Stimulated activated CD8-positive, alpha-beta memory T cell treated with anti-CD3 and anti-CD28 coated beads, Interleukin-7, amount 100 ng/mL, for 48 hours (primary cell): Measurements from ENCODE around the gene DNASE1.

Source experiments
- DNase-seq, 2 donors: peaks; one replicate each; pipeline ENCODE4 v3.0.0-alpha.2; 2020; ENCODE audit warnings: low read depth in 1 of 2; ENCODE audit errors: extremely low read depth in 1 of 2

Gene DNASE1

DNA sequence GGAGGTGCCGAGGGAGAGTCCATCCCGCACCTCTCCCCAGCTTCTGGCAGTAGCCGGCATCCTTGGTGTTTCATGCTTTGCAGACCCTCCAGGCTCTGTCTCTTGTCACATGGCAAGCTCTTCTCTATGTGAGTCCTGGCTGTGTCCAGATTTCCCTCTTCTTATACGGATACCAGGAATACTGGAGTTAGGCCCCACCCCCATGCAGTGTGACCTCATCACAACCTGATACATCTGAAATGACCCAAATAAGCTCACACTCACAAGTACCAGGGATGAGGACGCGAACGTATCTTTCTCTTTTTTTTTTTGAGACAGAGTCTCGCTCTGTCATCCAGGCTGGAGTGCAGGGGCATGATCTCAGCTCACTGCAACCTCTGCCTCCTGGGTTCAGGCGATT, 39.6 kb downstream of the DNASE1 start:
- DNase-seq = no peak

DNA sequence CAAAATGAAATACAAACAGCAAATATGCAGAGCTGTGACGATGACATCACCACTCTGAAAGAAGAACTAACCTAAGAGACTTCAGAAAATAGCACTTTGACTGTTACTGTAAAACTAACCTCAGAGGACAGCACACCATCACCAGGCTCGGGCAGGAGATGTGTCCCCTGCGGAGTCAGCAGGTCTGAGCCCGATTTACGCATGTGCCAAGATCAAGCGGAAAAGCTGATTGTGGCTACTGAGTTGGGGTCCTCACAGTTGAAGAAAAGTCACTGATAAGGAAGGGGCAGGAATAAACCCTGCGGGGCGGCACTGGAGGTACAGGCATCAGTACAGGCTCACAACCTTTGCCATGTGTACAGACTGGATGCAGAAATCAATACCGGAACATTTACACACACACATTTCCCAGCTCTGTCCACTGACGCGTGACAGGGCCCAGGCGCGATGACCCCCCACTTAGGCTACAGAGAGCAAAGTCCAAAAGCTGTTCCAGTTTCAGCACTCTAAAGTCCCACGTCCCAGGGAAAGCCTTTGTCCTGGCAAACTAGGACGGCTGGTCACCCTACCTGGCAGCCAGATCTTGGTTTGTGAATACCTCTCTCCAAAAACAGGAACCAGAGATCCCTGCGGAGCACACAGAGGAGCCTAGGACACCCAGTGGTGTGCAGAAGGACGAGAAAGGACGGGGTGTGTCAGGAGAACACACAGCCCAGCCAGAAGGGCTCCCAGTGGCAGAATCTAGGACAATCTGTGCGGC, 41.3 kb downstream of the DNASE1 start:
- no peak for DNase-seq

DNA sequence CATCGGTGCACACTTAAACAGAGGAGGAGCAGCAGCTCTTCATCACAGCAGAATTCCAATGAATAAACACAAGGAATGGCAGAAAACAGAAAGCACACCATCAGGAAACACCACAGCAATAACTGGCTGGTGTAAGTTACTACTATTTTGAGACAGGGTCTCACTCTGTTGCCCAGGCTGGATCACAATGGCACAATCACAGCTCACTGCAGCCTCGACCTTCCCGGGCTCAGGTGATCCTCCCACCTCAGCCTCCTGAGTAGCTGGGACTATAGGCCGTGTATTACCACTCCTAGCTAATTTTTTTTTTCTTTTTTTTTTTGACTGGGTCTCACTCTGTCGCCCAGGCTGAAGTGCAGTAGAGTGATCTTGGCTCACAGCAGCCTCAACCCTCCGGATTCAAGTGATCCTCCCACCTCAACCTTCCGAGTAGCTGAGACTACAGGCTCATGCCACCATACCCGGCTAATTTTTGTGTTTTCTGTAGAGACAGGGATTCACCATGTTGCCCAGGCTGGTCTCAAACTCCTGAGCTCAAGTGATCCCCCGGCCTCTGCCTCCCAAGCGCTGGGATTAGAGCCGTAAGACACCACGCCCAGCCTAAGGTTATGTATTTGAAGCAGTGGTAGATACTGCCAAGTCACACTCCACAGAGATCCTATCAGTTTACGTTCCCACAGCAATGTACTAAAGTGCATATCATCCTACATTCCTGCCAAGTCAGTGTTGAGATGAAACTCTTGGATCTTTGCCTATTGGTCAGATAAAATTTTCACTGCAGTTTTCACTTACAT, 42.1 kb downstream of the DNASE1 start:
- no peak for DNase-seq

DNA sequence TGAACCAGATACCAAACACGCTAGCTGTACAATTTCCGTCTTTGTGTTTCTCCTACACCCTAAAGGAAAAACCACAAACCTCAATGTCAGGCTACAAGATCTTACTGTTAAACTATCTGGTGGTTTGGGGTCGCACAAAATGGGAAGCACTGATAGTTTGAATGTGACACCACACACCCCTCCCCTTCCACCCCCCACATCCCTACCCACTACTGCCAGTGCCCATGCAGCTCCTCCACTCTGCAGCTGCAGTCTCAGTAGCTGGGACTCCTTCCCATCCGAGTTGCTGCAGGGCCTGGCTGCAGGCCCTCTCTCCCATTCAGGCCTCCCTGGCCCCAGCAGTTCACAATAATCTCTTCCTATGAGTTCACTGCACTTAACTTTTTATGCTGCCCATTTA, 44.5 kb downstream of the DNASE1 start:
- DNase-seq = no peak

DNA sequence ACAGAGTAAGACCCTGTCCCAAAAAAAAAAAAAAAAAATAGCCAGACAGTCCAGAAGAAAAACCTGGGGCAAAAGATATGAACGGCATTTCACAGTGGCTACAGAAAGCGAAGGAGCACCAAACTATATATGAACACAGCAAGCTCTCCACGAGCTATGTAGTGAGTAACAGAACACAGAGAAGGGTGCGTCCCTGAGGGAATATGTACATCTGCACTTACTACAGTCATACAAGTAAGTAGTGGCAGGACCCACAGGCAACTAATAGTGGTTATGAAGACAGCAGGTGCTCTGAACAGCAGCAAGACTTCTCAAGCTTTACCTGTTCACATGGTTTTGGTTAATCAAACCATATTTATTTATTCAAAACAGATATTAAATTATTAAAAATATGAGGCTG, 47.0 kb downstream of the DNASE1 start:
- DNase-seq = no peak

DNA sequence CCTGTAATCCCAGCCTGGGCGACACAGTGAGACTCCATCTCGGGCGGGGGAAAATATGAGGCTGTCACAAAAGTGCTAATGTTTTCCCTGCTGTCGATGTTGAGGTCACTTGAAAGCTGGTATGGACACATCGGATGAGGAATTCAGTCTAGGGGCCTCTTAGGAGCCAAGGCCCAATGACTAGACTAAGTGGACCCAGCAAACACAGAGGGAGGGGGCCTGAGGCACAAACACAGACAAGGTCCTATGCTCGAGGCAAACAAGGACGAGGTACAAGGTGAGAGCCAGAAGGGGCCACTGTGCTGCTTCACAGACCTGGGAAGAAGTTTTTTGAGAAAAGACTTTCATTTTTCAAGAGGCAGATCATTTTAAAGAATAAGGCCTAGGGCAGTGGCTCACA, 47.6 kb downstream of the DNASE1 start:
- DNase-seq = no peak

DNA sequence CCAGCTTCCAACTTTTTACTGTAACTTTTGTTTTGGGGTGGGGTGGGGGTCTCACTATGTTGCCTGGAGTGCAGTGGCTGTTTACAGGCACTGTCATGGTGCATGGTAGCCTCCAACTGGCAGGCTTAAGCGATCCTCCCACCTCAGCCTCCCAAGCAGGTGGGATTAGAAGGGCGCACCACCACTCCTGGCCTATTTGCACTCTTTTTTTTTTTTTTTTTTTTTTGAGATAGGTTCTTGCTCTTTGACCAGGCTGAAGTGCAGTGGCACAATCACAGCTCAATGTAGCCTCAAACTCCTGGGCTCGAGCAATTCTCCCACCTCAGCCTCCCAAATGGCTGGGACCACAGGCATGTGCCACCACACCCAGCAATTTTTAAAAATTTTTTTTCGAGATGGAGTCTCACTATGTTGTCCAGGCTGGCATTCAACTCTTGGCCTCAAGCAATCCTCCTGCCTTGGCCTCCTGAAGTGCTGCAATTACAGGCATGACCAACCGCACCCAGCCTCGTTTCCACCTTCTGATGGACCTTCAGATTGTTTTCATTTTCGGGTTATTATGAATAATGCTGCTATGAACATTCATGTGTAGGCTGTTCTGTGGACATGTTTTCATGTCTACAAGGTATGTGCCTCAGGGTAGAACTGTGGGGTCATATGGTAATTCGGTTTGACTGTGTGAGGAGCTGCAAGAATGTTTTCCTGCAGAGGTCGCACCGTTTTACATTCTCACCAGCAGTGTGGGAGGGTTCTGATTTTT, 51.9 kb downstream of the DNASE1 start:
- no peak for DNase-seq
